GM11168 (cell line): ENCODE results near the gene BBC3.

Experiments used
- in situ Hi-C: fragments of 300-500 bp; cut with MboI; formaldehyde crosslinking; loops from one replicate; pipeline ENCODE4 v1.12.0; 2022; ENCODE audit warnings: low sequenced_read_pairs; ENCODE audit not compliant: unreplicated experiment

Gene BBC3

DNA sequence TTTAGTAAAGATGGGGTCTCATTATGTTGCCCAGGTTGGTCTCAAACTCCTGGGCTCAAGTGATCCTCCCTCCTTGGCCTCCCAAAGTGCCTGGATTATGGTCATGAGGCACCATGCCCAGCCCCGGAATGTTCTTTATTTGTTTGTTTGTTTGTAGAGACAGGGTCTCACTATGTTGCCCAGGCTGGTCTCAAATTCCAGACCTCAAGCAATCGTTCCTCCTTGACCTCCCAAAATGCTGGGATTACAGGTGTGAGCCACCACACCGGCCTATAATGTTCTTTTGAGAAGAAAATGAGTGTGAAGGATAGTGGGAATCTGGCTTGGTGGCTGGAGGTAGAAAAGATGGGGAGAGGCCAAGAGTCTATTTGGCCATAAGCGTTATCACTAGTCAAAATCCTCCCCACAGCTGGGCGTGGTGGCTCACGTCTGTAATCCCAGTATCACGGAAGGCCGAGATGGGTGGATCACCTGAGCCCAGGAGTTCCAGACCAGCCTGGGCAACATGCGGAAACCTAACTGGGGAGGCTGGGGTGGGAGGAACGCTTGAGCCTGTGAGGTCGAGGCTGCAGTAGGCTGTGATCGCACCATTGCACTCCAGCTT, 5.2 kb upstream of the BBC3 start:
- in situ Hi-C loops: no loop called here

DNA sequence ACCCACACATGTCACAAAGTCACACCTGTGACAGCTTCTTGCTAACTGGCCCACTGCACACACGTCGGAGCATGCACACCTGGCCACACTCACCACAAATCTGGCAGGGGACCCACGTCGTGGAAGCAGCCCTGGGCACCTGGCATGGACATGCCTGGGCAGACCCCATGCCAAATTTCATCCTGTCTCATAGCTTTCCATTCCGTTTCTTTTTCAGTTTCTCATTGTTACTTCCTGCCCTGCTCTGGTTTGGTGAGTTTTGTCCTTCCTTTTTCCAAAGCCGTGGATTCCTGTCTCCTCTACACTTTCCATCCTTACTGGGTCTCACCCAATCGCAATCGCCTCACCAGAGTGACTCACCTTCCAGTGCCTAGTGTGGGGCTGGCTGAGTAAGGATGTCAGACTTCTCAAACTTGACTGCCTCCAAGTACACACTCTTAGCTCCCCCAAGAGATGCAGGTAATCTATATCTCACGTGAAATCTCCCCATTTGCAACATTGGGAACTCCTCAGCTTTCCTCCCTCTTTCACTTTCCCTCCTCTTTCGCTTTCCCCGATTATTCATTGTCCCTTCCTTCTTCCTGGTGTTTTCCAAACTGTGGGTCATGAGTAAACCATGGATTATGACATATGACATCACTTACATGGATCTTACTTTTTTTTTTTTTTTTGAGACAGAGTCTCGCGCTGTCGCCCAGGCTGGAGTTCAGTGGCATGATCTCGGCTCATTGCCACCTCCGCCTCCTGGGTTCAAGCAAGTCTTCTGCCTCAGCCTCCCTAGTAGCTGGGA, 1.6 kb upstream of the BBC3 start:
- in situ Hi-C loops: no loop called here

DNA sequence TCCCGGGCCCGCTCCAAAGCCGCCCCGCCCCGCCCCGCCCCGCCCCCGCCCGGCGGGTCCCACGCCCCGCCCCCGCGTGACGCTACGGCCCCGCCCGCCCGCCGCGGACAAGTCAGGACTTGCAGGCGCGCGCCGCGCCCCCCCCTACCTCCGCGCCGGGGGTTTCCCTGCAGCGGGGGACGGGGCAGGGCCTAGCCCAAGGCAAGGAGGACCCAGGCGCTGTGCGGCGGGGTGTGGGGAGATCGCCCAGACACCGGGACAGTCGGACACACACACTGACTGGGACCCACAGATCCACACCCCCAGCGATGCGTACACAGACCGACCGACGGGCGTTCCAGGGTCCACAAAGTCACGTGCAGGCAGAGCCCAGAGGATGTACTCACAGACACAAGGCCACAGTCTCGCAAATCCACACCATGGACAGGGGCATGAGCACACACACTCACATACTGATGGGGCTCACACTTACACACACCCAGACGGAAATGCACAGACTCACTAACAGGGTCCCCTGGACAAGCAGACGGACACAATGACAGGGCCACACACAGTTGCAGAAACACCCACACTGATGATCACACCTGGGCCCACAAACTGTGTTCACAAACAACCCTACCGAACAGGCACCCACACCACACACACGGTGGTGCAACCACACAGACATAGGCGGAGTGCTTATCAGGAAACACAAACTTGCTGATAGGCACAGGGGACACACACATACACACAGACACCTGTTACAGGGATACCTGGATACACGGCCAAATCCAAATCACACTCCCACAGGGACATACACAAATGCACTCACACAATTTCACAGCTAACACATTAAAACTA, 436 bp upstream of the BBC3 start:
- in situ Hi-C loops: no loop called here

DNA sequence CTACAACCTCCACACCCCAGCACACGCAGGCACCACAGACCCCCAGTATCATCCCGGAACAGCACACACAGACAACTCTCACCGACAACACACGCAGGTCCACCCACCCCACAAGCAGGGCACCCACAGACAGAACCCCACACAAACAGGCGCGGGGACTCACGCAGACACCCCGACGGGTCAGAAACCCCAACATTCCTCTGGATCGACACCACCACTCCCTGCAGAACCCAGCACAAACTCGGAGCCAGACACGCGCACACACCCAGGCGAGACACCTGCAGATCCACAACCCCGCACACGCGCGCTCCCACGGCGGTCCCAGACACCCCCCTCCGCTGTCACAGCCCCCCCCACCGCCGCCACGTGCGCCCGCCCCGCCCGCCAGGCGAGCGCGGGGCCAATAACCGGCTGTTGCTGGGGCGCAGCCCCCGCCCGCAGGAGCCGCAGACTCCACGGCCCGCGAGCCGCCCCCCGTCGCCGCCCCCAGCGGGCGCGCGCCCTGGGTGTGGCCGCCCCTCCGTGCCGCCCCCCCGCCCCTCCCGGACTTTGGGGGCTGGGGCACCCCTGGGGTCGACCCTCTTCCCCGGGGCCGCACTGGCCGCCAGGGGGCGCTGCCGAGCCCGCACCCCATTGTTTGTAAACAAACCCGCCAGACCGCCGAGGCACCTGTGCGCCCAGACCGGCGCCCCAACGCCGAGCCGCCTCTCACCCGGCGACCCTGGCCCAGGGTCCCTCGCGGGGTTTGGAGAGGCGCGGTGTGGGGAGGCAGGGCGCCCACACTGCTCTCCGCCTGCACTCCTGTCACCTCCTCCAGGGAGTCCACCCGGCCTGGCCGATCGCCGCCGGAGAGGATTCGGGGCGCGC, 712 bp downstream of the BBC3 start:
- in situ Hi-C loops: no loop called here

DNA sequence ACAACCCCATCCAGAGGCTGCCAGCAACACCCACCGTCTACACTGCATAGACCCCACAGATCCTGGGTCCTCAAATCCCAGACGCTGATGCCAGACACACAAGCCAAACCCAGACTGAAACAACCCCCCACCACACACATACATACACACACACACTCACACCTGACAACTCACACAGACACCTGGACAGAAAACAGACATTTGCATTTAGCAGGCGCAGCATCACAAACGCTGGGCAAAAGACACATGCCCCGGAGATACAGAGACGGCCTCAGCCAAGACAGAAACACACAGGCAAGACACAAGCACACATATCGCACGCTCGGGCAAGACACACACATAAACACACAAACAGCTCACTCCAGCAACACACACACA, 1.3 kb downstream of the BBC3 start:
- in situ Hi-C loops: no loop called here

DNA sequence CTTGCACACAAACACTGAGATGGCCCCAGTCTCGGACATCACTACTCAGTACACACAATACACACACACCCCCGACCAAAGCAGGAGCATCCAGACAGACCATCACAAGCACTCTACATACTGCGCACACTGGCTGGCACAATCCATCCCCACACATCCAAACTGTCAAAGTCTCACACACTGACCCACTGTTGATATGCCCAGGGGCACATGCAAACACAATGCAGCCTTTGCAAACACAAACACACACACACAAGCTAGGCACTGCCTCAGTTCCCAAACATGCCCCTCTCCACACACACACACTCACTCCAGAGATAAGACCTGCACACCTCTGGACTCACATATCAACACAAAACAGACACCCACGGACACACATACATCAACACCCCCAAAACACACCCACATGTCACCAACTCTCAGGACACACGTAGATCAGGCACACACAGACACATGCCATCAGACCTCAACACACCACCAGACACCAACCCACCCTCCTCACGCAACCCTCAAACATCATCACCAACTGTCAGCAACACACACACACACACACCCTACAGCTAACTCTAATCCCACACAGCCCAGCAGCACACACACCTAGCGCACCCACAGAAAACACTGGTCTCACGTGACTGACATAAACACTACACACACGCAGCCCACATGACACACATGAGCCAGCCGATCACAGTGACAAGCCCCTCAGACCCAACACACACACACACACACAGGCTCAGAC, 1.9 kb downstream of the BBC3 start:
- in situ Hi-C loops: no loop called here

DNA sequence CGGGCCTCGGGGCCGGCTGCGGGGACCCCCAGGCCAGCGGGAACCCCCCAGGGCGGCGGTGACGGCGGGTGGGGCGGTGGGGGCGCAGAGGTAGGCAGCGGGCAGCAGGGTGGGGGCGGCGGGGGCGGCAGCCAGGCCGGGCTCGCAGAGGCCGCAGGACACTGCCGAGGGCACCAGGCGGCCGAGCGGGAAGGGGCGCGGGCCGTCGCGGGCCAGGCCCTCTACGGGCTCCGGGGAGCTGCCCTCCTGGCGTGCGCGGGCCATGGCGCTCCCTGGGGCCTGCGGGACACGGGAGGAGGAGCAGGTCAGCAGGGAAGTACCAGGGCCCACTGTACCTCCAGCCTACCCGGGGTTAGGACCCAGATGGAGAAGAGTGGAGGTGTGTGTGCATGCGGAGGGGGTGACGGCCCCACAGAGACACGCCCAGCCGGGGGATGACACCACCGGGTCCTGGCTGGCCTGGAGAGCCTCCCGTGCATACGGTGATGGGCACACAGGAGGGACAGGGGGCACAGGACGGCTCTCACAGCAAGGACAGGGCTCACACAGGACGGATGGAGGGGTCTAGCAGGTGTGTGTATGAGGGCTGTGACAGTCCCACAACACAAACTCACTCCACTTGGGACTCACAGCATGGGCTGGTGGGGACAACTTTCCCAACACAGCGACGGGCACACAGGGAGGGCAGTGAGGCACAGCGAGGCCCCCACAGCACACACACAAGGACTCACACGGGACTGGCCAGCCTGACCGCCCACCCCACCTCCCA, 2.6 kb downstream of the BBC3 start:
- in situ Hi-C loops: no loop called here

DNA sequence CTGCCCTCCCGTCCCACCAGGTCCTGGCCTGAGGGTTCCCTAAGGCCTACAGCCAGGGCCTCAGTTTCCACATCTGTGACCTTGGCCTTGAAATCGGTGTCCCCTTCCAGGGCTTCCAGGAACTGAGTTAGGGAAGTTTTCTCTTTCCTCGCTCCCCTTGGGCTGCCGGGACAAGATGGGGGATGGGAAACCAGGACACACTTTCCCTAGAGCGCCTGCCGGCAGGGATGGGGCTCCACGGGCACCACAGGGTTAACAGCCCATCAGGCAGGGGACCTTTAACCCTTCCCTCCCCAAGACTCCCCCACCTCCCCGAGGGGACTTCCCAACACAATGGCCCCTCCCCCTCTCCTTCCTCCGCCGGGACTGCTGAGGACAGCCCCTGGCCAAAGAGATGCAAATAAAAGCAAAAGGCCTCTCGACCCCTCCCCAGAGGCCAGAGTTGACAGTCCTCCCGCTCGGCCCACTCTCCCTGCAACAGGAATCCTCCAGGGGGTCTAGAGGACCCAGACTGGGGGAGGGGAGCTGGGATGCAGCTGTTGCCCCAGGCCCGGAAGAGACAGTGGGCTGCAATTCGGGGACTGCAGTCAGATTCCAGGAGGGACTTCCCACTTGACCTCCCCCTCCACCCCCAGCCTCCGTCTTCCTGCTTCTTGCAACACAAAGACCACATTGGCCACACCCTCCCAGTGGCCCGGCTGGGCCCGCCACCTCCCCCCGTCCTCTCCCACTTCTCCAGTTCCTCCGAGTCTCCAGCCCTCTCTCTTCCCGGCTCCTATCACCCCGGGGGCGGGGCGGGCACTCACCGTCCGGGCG, 3.4 kb downstream of the BBC3 start:
- in situ Hi-C loops: no loop called here

DNA sequence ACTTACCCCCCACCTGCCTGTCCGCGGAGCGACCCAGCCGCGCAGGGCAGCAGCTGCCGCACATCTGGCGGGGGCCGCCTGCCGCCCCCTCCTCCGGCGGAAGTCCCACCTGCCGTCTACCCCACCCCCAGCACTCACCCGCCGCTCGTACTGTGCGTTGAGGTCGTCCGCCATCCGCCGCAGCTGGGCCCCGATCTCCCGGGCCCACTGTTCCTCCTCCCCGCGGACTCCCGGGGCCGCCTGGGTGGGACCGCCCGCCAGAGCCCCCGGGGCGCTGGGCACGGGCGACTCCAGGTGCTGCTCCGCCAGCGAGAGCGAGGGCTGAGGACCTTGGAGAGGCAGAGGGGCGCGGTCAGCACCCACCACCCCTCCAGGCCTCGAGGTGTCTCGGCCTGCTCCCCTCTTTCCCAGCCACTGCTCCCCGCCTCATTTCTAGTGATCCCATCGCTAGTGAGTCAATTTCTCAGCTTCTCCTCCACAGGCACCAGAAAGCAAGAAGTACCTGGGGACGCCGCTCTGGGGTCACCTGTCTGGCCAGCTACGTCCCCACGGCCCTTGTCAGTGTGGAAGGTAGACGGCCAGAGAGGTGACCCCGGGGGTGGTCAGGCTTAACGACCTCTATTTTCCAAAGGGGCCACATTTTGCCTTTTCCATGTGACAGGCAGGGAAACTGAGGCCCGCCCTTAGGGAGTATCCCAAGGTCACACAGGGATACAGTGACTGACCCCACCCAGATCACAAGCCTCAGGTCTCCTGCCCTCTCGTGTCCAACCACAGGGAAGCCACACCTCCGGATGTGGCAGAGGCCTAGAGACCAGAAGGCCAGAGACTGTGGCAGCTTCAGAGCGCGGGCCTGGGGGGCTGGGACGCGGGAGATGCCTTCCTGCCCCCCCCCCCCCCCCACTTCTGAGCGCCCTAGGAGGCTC, 4.3 kb downstream of the BBC3 start:
- in situ Hi-C loops: no loop called here

DNA sequence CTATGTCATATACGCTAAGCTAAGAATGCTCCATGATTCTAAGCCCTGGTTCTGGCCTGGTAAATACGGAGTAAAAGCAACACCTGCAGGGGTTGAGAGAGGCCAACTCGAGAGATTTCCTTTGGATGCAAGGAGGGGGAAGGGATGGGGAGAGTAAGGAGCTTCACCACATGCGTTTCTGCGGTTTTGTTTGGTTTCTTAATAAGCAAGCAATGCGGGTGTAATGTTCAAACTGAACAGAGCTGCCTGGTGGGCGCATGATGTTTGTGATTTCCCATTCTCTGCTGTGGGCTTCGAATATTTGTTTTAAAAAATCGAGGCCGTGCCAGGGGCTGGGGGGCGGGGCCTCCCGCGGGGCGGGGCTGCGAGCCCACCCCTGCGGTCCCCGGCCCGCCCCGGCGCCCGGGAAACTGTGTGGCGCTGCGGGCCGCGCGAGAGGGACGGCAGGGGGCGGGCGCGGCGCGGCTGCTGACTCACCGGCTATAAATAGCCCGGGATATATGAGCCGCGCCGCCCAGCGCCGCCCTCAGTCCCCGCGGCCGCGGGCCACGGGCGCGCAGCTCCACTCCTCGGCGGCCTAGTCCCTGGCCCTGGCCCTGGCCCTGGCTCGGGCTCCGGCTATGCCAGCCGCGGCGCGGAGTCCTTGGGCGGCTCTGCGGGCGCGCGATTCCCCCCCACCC, 5.1 kb downstream of the BBC3 start:
- in situ Hi-C loops: no loop called here

DNA sequence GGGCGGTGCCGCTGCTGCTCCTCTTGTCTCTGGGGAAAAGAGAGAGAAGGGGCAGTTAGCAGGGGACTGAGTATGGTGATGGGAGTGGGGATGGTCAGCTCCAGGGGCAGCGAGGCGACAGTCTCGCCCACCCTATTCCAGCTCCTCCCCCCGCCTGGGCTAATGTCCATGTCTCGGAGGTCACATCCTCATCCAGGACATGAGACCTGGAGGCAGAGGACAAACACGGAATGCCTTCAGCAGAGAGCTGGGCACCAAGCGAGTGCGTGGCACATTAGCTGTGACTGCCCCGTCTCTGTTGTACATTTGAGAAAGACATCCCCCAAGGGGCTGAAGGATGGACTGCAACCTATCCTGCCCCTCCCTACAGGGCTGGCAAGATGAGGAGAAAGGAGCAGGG, 9.1 kb downstream of the BBC3 start:
- in situ Hi-C loops: no loop called here

DNA sequence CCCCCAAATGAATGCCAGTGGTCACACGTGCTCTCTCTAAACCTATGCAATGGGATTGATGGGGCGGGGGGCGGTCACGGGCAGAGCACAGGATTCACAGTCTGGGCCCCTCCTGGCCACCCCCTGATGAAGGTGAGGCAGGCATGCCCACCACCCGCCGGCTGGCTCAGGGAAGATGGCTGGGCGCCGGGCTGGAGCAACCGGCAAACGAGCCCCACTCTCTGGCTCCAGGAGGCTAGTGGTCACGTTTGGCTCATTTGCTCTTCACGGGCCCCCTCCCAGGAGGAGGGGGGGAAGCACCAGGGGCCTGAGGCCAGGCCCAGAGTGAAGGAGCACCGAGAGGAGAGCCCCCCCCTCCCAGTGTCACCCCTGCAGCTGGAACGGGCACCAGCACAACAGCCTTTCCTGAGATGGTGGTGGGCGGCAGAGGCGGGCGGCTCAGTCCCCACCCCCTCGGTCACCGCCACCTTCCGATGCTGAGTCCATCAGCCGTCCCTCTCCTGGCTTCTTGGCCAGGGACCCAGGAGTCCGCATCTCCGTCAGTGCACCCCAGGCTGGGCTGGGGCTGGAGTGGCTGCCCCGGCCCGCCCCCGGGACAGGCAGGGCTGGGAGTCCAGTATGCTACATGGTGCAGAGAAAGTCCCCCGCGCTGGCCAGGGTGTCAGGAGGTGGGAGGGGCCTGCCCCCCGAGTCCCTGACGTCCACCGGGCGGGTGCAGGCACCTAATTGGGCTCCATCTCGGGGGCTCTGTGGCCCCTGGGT, 9.7 kb downstream of the BBC3 start:
- in situ Hi-C loops: no loop called here

DNA sequence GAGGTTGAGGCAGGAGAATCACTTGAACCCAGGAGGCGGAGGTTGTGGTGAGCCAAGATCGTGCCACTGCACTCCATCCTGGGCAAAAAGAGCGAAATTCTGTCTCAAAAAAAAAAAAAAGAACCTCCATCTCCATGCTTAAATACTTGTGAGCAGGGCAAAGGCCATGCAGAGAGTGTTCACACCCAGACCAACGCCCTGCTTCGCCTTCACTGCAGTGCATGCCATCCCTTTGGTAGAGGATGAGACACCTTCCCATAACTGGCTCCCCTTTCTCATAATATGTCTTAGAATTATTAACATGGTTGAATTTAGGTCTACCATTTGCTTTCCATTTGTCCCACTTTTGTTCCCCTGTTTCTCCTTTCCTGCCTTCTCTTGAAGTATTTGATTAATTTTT, 15.4 kb downstream of the BBC3 start:
- in situ Hi-C loops: no loop called here

DNA sequence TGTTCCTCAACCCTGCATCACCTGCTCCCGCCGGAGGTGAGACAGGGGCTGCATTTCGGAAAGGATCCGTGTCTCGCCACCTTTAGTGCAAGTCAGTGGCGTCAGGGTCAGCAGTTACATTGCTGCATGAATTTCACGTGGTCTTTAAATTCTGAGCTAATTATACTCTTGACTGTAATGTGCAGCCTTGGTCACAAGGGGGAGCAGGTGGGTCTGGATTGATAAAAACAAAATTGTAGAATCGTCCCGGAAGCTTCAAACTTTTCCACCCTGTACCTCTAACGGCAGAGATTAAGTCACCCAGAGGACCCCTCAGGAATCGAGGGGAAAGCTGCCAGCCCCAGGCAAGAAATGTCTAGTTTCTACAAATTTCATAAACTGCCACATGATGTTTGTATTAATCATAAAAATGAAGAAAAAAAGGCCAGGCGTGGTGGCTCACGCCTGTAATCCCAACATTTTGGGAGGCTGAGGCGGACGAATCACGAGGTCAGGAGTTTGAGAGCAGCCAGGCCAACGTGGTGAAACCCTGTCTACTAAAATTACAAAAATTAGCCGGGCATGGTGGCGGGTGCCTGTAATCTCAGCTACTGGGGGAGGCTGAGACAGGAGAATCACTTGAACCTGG, 20.2 kb downstream of the BBC3 start:
- in situ Hi-C loops: no loop called here

DNA sequence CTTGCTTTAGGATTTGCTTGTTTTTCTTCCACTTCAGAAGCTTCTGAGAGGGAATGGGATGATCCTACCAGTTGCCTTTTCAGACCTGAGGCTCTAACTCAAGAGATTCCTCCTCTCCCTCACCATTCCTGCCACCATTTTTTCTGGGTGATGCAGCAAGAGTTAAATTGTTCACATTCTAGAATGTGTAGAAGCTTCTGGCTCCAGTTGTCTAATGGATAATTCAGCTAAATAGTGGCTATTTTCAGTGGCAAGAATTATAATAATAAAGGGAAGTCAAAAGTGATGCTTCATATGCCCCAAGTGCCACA, 20.9 kb downstream of the BBC3 start:
- in situ Hi-C loops: no loop called here
